Testis (tissue), 2 donors: ENCODE data around the gene TRUB2.

ENCODE experiments used
- CTCF ChIP-seq, 3 experiments: fragments of 450-650 bp in 2 of 3; fragments of 200-600 bp in 1 of 3; sonication (generic) in 1 of 3; IDR thresholded peaks; one replicate each; pipeline ENCODE4 v1.5.1; 2016 to 2019; ENCODE audit warnings: antibody characterized with exemption in 3 of 3, mild to moderate bottlenecking in 2 of 3, moderate library complexity in 1 of 3
- POLR2A ChIP-seq: fragments of 450-650 bp; IDR thresholded peaks from one replicate; pipeline ENCODE4 v1.6.1; 2017; ENCODE audit warnings: antibody characterized with exemption, mild to moderate bottlenecking, moderate library complexity

DNA sequence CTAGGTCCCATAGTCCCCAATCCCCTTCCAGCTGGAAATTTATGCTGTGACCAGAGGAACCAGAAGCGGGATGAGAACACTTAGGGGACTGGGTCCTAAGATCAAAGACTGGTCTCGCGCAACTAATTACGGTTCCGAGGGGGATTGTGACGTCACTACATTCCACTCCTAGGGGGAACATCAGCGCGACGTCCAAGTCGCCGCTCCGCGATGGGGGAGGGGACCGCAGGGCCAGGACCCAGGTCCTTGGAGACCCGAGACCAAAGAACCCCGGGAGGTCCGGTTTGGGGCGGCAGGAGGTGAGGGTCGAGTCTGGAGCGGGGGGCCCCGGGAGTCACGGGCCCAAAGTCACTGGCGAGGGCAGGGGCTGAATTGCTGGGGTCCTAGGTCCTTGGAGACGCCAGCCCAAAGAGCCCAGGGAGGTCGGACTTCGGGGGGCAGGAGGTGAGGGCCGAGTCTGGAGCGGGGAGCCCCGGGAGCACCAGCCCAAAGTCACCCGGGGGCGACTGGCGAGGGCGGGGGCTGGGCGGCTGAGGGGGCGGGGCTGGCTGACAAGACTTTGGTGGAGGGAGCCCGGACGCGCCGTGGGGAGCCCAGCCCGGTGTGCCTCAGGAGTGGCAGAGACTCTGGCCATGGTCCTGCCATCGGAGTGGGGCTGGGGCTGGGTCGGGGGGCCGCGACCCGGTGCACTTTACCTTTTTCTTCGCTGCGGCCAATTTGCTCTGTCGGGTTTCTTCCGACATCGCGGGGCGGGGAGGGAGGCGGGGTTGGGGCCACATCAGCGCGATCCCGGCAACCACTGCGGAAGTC, 46.8 kb downstream of the TRUB2 start, which contains the start of gene GOLGA2:
- TF ChIP-seq CTCF (IDR thresholded peaks at IDR 0.05) (no peak), POLR2A (no peak)
